HG02840 (cell line): ENCODE measurements around the gene MPPED2.

ENCODE experiments used
- ATAC-seq: cut with Tn5 transposase; IDR thresholded peaks from one replicate; pipeline ENCODE4 v1.9.1; 2021; ENCODE audit warnings: mild to moderate bottlenecking, moderate library complexity, moderate number of reproducible peaks; ENCODE audit not compliant: unreplicated experiment, low FRiP score

The MPPED2 gene, protein sequence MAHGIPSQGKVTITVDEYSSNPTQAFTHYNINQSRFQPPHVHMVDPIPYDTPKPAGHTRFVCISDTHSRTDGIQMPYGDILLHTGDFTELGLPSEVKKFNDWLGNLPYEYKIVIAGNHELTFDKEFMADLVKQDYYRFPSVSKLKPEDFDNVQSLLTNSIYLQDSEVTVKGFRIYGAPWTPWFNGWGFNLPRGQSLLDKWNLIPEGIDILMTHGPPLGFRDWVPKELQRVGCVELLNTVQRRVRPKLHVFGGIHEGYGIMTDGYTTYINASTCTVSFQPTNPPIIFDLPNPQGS

DNA sequence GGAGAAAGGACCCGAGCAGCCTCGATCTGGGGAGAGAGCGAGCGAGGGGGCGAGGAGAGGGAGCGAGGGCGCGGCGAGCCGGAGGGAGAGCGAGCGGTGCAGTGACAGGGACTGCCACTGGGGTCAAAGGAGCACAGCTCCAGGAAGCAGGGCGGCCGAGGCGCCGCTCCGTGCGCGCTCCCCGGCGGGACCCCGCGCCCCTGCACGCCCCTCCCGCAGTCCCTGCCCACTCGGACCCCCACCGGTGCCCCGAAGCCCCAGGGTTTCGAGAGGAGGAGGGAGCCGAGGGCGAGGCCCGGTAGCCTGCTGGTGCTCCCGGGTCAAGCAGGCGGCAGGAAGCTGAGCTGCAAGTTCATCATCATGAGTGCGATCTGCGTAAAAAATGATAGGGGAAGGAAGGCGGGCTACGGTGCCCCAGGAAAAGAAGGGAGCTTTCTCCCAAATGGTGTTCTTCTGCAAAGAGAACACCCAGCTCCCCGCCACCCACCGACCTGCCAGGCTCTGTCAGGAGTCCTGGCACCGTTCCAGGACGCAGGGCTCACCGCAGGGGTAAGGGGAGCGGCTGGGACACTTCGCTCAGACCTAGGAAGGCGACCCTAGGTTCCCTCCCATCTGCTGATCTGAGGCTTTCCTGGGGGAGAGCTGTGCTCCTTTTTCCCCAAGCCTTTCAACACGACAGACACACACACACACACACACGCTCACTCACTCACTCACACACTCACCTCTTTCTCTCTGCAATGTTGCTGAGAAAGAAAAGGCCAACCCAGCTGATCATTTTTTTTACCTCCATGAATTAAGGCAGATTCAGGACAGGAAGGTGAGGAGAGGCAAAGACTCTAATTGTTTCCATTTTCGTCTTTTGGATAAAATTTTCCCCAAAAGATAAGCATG, at the start of gene MPPED2:
MPPED2 (minus strand) TSS at position 103 of the 894 bp plus-strand sequence. CDS start 5,980 bp downstream, outside the sequence.
- peak; percentile 89 for ATAC-seq

DNA sequence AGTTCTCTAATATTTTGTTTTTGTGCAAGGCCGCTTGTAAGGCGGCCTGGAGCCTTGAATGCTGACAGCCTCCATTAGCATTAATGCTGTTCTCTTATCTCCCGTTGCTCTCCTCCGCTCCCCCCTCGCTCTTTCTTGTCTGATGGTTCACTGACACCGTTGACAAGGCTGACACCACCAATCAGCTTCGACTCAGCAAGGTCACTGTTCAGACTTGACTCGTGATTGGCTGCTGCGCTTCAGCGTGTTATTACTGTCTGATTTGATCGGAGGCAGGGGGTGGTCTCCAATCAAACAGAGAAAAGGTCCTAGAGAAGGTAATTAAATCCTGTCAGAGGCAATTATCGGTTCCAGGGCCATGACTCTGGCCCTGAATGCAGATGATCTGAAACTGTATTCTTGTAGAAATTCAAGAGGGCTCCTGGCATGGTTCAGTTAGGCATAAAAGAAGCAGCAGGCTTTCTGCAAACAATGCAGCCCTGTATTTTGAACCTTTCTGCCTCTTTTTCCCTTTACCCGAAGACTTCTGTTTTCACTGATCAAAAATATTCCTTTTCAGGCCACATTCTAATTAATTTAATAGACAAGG, 49.3 kb upstream of the MPPED2 start:
- no peak for ATAC-seq

DNA sequence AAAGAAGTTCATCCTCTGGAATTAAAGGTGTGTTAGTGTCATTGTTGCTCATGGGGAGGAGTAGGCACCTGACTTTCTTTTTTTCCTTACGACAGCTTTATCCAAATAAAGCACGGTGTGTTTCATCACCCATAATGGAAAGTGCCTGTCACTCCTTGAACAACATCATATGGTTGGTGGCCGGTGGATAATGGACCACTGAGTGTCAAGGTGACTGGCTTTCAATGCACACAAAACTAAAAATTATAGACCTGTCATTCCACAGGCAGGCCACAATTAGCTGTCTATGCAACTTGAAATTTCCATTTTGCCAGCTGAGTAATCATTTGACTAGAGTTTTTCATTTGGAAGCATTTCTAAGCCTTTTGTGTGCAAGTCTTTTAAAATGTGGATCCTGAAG, 45.0 kb upstream of the MPPED2 start:
- ATAC-seq: no peak

DNA sequence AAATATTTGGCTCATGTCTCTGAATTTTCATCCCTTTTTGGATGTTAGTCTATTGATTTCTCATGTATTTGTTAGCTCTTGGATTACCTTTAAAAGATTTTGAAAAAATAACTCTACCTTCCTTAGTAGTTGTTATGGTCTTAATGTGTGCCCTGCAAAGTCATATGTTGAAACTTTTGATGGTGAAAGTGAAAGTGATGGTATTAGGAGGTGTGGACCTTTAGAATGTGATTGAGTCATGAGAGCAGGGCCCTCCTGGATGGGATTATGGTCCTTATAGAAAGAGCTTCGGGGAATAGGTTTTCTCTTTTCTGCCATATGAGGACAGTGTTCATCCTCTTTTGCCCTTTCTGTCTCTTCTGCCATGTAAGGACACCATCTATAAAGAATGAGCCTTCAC, 33.6 kb upstream of the MPPED2 start:
- no peak for ATAC-seq

DNA sequence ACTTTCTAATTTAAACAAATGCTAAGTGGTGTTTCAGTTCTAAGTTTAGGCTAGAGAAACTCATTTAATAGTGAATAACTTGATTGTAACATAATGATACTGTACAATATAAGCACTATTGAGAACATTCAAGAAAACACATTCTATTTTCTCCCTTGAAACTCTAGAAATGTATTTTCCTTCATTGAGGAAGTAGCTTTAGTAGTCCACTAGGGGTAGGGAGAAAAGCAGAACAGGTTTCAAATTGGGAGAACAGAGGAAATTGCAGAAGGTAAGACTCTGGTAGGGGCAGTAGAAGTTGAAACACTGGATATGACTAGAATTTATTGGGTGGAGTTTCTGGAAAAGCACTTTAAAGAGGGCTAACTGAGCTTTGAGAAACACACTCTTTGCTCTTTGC, 31.6 kb upstream of the MPPED2 start:
- ATAC-seq: no peak

DNA sequence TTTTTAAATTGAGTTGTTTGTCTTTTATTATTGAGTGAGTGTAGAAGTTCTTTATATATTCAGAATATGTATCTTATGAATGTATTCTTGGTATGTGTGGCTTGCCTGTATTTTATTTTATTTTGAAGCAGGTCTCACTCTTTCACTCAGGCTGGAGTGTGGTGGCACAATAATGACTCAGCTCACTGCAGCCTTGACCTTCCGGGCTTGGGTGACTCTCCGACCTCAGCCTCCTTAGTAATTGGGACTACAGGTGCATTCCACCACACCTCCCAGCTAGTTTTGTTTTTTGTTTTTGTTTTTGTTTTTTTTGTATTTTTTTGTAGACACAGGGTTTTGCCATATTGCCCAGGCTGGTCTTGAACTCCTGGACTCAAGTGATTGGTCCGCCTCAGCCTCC, 24.5 kb upstream of the MPPED2 start:
- no peak for ATAC-seq

DNA sequence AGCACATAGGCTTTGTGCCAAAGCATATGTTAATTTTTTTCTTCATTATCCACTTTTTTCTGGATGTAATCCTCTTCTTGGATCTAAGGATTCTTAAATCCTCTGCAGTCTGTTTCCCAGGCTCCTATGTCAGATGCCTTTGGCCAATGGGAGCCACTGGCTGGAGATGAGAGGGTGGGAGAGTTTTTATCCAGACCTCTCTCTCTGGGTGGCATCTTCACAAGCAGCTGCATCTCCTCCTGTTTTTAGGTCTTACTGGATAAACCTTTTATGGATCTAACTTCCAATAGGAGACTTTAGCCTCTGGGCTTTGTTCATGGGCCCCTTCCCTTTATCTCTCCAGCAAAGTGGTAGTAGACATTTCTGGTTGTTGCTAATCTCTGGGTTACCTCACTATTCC, 22.4 kb upstream of the MPPED2 start:
- no peak for ATAC-seq

DNA sequence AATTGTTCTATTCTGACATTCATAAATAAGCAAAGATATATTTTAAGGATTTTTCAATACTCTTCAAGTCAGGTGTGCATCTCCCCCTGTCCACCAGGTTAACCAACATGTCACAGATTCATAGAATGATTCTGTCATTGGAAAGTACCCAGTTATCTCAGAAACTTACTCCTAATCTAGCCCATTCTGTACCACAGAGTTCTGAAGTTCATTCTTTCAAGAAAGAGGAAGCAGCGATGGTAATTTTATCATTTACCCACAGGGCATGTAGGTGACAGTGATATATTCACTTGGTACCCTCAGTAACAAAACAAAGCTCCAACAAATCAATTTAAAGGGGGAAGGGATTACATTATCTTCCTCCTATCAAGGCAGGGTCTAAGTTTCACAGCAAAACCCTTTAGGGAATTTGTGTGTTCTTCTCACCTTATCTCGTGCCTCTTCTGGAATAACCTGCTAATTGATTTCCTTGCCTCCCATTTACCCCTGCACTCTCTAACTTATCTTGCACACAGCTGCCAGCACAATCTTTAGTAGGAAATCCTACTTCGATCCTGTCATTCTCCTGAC, 19.0 kb upstream of the MPPED2 start:
- no peak for ATAC-seq

DNA sequence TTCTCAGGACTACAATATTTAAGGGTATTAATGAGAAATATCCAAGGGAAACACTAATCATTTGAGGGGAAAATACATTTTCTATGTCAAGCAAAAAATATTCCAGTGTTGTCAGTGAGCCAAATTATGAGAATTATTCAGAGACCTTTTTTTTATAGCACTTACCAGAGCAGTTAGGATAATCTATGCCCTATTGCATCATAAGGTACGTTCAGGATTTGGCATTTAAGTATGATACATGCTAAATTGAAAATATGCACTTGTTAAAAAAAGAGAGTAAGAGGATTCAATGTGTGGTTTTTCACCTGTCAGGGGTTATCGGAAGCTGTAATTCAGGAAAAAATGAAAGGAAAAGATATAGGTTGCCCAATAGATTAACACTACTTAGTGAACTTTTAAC, 17.2 kb upstream of the MPPED2 start:
- no peak for ATAC-seq

DNA sequence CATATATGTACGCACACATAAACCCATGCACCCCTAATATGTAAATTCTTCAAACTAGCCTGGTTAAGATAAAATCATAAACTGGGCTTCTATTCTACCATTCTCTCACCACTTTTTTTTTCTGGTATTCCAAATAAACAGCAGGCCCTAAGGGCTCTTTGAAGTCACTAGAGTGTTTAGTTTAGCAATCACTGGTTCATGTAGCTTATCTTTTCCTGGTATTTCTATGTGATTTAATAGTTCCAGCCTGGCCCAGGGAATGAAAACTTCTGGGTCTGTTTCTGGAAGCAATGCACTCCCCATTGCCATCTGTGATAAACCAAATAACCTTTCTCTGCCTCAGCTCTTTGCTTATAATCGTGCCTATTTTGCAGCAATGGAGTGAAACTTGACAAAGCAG, 10.7 kb upstream of the MPPED2 start:
- no peak for ATAC-seq

DNA sequence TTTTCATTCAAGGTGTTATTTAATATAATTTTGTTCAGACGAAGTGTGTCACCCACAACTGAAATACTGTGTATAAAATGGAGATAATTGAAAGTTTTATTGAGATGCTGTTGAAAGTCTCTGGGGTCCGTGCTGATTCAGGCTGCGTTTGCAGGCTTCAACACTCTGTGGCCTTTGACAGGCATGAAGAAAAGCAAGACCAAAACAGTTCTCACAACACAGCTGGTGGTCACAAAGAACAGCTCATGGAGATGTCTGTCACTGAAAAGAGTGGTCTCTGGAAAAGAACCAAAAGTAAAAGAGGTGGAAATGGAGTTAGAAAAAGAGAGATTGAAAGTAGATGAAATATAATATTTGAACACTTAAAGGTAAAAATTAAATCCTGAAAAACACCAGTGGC, 9.8 kb upstream of the MPPED2 start:
- no peak for ATAC-seq

DNA sequence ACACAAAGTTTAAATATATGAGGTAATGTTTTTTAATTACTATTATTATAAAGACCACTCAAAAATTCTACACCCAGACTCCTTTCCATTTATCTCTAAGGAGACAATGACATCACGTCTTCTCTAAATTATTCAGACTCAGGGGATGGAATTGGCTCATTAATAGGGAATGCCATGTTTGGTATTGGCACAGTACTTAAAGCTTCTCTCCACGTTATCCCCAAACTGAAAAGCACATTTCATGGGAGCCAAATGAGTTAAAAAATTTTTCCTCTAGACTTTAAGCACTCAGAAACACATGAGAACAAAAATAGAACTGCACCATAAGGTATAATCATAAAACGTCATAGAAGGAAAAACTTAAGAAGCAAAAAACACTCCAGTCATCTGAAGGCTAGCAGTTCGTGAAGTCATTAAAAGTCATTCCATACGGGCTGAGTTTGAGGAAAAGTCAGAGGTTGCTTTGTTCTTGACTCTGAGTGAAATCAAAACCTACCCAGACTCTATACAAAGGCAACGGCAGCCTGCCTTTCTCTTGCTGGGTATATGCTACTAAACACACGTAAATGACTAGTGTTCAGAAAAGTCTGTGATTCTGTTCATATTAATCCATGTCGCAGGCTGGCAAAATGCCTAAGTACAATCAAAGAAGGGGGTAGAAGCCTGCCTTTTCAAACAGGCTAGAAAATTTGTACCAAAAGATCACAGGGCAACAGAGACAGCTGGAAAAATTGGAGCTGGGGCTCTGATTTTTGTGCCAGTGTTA, 8.7 kb upstream of the MPPED2 start:
- ATAC-seq: no peak

DNA sequence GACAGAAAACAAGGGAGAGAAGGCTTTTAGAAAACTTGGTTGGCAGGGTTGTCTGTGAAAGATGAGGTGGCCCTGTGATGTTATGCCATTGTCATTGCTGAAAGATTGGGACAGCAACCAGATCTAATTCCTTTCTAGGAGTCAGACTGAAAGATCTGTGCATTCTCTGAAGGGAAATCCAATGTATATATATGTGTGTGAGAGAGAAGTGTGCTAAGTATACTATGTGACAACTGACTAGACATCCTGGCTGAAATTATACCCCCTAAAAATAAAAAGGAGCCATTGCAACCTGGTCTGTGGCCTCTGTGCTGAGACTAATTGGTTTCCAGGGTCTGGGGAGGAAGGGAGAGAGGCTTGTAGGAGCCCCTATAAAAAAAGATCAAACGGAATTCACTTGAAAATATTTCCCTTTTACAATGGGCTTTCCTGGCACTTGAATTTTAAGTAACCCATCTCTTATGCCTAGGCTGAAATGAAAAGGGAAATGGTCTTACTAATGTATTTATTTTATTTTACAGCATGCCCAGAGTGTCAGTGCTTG, 1.2 kb upstream of the MPPED2 start:
- ATAC-seq: no peak

DNA sequence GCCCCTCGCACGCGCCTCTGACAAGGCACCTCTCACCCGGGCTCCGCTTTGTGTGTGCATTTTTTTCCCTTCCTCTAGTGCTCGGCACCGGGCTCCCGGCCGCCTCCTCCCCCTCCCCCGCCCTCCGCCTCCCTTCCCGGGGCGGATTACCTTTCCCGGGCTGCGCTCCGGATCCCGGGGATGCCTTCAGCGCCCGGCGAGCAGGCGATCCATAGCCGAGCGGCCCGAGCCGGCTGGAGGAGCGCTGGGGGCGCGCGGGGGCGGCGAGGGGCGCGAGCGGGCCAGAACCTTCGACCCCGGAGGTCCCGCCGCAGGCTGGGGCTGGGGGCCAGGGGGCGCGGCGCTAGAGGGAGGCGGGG, 282 bp downstream of the MPPED2 start:
- ATAC-seq: peak; percentile 11

DNA sequence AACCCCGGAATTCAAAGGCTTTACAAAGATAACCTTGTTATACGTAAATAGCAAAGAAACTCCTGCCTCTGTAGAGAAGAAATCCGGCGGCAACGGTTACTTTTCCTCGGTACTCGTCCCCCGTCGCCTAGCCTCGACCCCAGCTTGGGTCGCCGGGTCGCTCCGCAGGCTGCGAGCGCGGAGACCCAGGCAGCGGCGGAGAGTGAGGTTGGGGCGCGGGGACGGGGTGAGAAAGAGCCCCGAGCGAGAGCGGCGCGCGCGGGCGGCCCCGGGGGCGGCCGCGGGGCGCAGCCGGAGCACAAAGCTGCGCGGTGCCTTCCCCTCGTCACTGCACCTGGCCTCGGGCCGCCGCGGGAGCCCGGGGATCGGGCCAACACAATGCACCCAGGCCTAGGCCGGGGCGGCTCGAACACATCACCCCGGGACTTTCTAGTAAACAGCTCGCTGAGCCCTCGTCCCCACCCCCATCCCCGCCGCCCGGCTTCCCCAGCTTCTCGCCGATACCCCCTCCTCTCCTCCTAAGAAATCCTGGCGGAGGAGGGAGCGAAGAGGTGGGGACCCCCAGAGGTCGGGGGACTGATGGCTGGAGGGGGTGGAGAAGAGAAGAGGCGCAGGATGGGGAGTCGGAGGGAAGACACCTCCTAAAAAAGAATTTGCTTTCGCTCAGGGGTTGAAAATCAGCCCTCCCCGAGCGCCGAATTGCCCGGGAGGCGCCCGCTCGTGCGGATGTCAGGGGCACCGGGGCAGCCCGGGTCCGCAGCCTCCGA, 845 bp downstream of the MPPED2 start:
- ATAC-seq: no peak

DNA sequence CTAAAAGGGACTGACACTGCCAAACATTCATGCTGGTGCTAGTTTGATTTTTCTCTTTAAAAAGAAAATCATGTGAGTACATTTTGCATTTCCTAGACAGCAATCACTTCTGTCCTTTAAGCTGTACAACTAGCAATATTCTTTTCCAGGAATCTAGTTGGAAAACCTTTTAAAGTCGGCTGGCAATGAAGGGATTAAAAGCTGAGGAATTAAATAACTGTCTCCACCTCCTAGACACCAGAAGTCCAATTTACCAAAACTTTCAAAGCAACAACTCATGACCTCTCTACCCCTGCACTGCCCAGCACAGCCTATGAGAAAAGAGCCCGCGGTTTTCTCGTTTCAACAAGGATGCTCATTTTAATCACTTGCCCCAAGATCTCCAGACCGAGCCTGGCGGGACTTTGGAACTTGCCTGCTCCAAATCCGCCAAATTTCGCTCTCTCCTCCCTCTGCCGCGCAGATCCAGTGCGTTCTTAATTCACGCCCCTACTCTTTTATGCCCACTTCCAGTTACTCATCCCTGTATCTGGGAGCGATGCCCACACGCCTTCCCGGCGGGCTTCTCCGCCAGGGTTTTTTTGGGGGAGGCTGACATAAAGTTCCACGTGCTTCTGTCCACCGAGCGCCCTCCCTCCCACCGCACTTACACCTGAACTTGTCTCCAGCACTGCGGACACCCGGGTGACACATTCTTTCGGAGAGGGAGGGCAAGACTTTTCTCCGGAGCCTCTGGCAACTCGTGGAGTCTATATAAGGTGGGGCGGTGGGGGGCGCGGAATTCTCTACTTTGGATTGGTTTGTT, 2.5 kb downstream of the MPPED2 start:
- no peak for ATAC-seq

DNA sequence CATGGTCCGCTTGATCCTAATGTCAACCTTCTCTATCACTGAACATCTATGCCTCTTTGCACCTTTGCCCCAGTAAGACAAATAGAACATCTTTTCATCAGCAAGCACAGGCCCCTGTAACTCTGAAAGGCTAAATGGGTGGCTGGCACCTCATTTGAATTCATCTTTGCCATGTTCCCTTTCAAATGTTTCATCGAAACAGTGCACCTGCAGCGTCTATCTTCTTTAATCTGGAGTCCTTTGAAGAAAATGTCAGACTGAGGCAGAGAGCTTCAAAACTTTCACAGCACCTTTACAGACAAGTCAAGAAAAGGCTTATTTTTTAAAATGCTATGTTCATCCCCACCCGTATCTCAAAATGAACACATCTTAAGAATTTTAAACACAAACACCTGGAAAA, 3.4 kb downstream of the MPPED2 start:
- no peak for ATAC-seq

DNA sequence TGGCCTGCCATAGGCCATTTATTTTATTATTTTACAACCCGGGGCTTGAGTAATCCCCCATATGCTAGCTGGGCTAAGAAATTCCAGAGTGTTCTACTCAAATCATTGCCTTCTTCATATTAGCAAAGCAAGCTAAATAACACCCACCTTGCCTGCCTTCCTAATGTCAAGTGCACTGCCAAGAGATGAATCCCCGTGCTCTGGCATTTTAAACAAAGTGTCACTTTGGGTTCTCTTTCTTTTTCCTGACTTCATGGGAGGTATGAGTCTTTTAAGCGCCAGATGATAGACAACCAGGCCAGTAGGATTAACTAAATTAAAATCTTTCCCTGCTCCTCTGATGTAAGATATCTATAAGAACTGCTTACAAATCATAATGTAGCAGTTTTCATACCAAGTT, 4.5 kb downstream of the MPPED2 start:
- no peak for ATAC-seq

DNA sequence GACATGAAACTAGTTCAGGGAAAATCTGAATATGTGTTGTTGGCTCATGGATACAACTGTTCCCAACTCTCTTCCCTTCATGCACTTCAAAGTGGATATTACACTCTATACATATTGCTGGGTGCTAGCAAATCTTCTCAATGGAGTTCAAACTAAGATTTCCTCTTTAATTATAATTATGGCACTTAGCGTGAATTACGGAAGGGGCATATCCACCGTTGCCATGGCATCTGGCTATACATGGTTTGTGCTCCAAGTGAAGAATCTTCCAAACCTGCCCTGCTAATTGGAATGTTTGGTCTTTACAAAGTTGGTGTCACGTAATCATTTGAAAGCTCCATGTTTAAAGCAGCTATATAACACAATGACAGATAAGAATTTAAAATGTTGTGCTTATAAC, 5.6 kb downstream of the MPPED2 start:
- ATAC-seq: no peak
